HEK293 (cell line): Measurements from ENCODE around the gene DLX4.

Source experiments
- CTCF ChIA-PET: fragments of 350-600 bp; formaldehyde crosslinking; extraction: SDS; loops from one replicate; lab custom pipeline; 2021; ENCODE audit warnings: antibody characterized with exemption; lab: Yijun Ruan, JAX
- POLR2A ChIA-PET: fragments of 300-600 bp; formaldehyde crosslinking; extraction: SDS; loops from one replicate; lab custom pipeline; 2020; ENCODE audit warnings: antibody characterized with exemption, inconsistent platforms; lab: Yijun Ruan, JAX
- H3K27ac ChIP-seq: fragments of 200-500 bp; sonication (Bioruptor generic); 2 replicates; pipeline ENCODE4 v1.5.1; 2014; ENCODE audit warnings: low read depth, low read length, control low read depth, inconsistent platforms; ENCODE audit errors: extremely low read depth
- H3K36me3 ChIP-seq, 2 experiments: fragments of 200-500 bp in 1 of 2; sonication (Bioruptor generic) in 1 of 2; 1 replicate in 1 of 2; 2 replicates in 1 of 2; pipeline ENCODE4 v1.5.1; 2014 to 2017; ENCODE audit warnings: inconsistent platforms in 2 of 2, low read length in 2 of 2; ENCODE audit not compliant: control insufficient read depth in 2 of 2, insufficient read depth in 1 of 2
- H3K4me1 ChIP-seq: fragments of 200-500 bp; sonication (Bioruptor generic); 2 replicates; pipeline ENCODE4 v1.5.1; 2014; ENCODE audit warnings: mild to moderate bottlenecking, low read length, inconsistent platforms; ENCODE audit not compliant: control insufficient read depth, insufficient read depth
- H3K4me3 ChIP-seq: 2 replicates; pipeline ENCODE4 v1.5.1; 2011; ENCODE audit warnings: low read depth, mild to moderate bottlenecking, control low read depth, low read length, moderate library complexity
- H3K9me3 ChIP-seq: fragments of 200-500 bp; sonication (Bioruptor generic); 2 replicates; pipeline ENCODE4 v1.5.1; 2014; ENCODE audit warnings: low read depth, low read length, inconsistent platforms; ENCODE audit not compliant: control insufficient read depth, insufficient read depth
- GLIS1 ChIP-seq: fragments of 450-650 bp; formaldehyde crosslinking; IDR thresholded peaks from 2 replicates; pipeline ENCODE4 v1.5.1; 2016; ENCODE audit warnings: missing biosample characterization, missing genetic modification characterization
- HIC1 ChIP-seq: fragments of 450-650 bp; formaldehyde crosslinking; IDR thresholded peaks from 2 replicates; pipeline ENCODE4 v1.5.1; 2016; ENCODE audit warnings: missing biosample characterization, missing genetic modification characterization
- PRDM1 ChIP-seq: fragments of 450-650 bp; formaldehyde crosslinking; IDR thresholded peaks from 2 replicates; pipeline ENCODE4; 2016; ENCODE audit warnings: missing biosample characterization, missing genetic modification characterization
- PRDM10 ChIP-seq: fragments of 450-650 bp; formaldehyde crosslinking; IDR thresholded peaks from 2 replicates; pipeline ENCODE4 v1.5.1; 2016; ENCODE audit warnings: missing biosample characterization, missing genetic modification characterization
- SCRT2 ChIP-seq: fragments of 450-650 bp; formaldehyde crosslinking; IDR thresholded peaks from 2 replicates; pipeline ENCODE4 v1.5.1; 2016; ENCODE audit warnings: missing biosample characterization, missing genetic modification characterization
- ZBTB10 ChIP-seq: fragments of 450-650 bp; formaldehyde crosslinking; IDR thresholded peaks from 2 replicates; pipeline ENCODE4 v1.5.1; 2016; ENCODE audit warnings: missing biosample characterization, missing genetic modification characterization
- ZFP3 ChIP-seq: fragments of 450-650 bp; formaldehyde crosslinking; IDR thresholded peaks from 2 replicates; pipeline ENCODE4 v1.5.1; 2016; ENCODE audit warnings: low read depth, missing biosample characterization, missing genetic modification characterization
- ZNF248 ChIP-seq: fragments of 450-650 bp; formaldehyde crosslinking; IDR thresholded peaks from 2 replicates; pipeline ENCODE4 v1.5.1; 2017; ENCODE audit warnings: missing biosample characterization, missing genetic modification characterization
- ZNF266 ChIP-seq: fragments of 450-650 bp; formaldehyde crosslinking; IDR thresholded peaks from 2 replicates; pipeline ENCODE4 v1.5.1; 2016; ENCODE audit warnings: missing biosample characterization, missing genetic modification characterization, low read depth
- ZNF292 ChIP-seq: fragments of 450-650 bp; formaldehyde crosslinking; IDR thresholded peaks from 2 replicates; pipeline ENCODE4 v1.5.1; 2016; ENCODE audit warnings: low read depth, missing biosample characterization, missing genetic modification characterization, borderline replicate concordance
- ZNF366 ChIP-seq: fragments of 450-650 bp; formaldehyde crosslinking; conservative IDR thresholded peaks from 2 replicates; pipeline ENCODE4 v1.5.1; 2016; ENCODE audit warnings: missing biosample characterization, missing genetic modification characterization
- ZNF394 ChIP-seq: fragments of 450-650 bp; formaldehyde crosslinking; IDR thresholded peaks from 2 replicates; pipeline ENCODE4 v1.5.1; 2016; ENCODE audit warnings: missing biosample characterization, missing genetic modification characterization, mild to moderate bottlenecking, moderate library complexity, borderline replicate concordance
- ZNF398 ChIP-seq: fragments of 450-650 bp; formaldehyde crosslinking; IDR thresholded peaks from 2 replicates; pipeline ENCODE4 v1.5.1; 2017; ENCODE audit warnings: missing biosample characterization, missing genetic modification characterization
- ZNF473 ChIP-seq: fragments of 450-650 bp; formaldehyde crosslinking; IDR thresholded peaks from 2 replicates; pipeline ENCODE4 v1.5.1; 2017; ENCODE audit warnings: missing biosample characterization, missing genetic modification characterization
- ZNF513 ChIP-seq: fragments of 450-650 bp; IDR thresholded peaks from 2 replicates; pipeline ENCODE4 v1.5.1; 2018; ENCODE audit warnings: missing biosample characterization, missing genetic modification characterization
- ZNF530 ChIP-seq: fragments of 450-650 bp; formaldehyde crosslinking; IDR thresholded peaks from 2 replicates; pipeline ENCODE4 v1.5.1; 2016; ENCODE audit warnings: low read depth, missing biosample characterization, missing genetic modification characterization
- ZSCAN5A ChIP-seq: fragments of 450-650 bp; formaldehyde crosslinking; IDR thresholded peaks from 2 replicates; pipeline ENCODE4 v1.5.1; 2016; ENCODE audit warnings: missing biosample characterization, missing genetic modification characterization

Gene DLX4

GRCh38 chr17:49926886-49927285, 42.1 kb upstream of the DLX4 start (continued):
- no peak for TF ChIP-seq ZNF513 (tag by site-specific recombination)
- no peak for TF ChIP-seq ZNF292 (tag by site-specific recombination)

- H3K9me3 ChIP-seq, result no peaks in the 10 kb centered on the region
- no peak overlapping the region for H3K4me3 ChIP-seq
- TF ChIP-seq PRDM1 (tag by site-specific recombination) (peak; percentile 73), ZNF394 (0 out of 2 replicates have a peak, but pooled peaks have one; percentile 22), HIC1 (tag by site-specific recombination) (no peak)
- H3K36me3 ChIP-seq, result no peaks in the 10 kb centered on the region
- no peaks in the 10 kb centered on the region for H3K4me1 ChIP-seq
- CTCF ChIA-PET, result interaction anchor here (0.9 to 4.2 kb wide), 6 partner anchors 13 to 69 kb away, joined by 3 to 28 read pairs (median 4); no protein-coding TSS in a partner anchor
- POLR2A ChIA-PET, result interaction anchor here (0.6 kb wide), 1 partner anchor 43 kb away, joined by 3 read pairs; no protein-coding TSS in a partner anchor
- no peak overlapping the region for H3K27ac ChIP-seq
These were observed 40.7 kb upstream of the DLX4 start for GRCh38 chr17:49928126-49928800.

- Histone ChIP-seq H3K27ac (no peak overlapping the region), H3K4me1 (no peaks in the 10 kb centered on the region), H3K36me3 (no peaks in the 10 kb centered on the region), H3K4me3 (no peak overlapping the region), H3K9me3 (no peaks in the 10 kb centered on the region)
- ChIA-PET POLR2A (no interaction called here), CTCF (interaction anchor here (1.3 to 4.2 kb wide), 4 partner anchors 24 to 69 kb away, joined by 3 to 28 read pairs (median 12); no protein-coding TSS in a partner anchor)
- TF ChIP-seq GLIS1 (tag by site-specific recombination) (peak; percentile 27; the same call in 1 of the 2 replicates), ZNF473 (tag by site-specific recombination) (no peak), ZFP3 (tag by site-specific recombination) (no peak), PRDM10 (tag by site-specific recombination) (peak; percentile 40), ZSCAN5A (no peak), ZNF248 (no peak), ZNF398 (peak; percentile 53; the same call in 1 of the 2 replicates), ZNF366 (tag by site-specific recombination) (no peak), ZNF266 (no peak), SCRT2 (tag by site-specific recombination) (peak; percentile 69), ZNF530 (tag by site-specific recombination) (no peak), ZBTB10 (tag by site-specific recombination) (no peak)
These were observed 40.0 kb upstream of the DLX4 start for GRCh38 chr17:49928837-49929475.
